WTC11 (cell line): ENCODE results near the gene CPN1. TPM values are rescaled to one million over a fixed set of nuclear protein-coding genes. Genes with fewer than 3 reads are reported as not detected.

ENCODE experiments used
- ATAC-seq: fragments of 200-7000 bp; cut with Tn5 transposase; 2 replicates; pipeline ENCODE4 v1.10.0; 2021; ENCODE audit warnings: mild to moderate bottlenecking, moderate library complexity
- CTCF ChIA-PET: fragments of 300-600 bp; sonication (Branson Sonifier 250); formaldehyde crosslinking; loops from one replicate; lab custom pipeline; 2021; ENCODE audit warnings: antibody characterized with exemption; lab: Charles Lee
- POLR2A ChIA-PET: fragments of 350-600 bp; sonication (Branson Sonifier 250); formaldehyde crosslinking; loops from one replicate; lab custom pipeline; 2021; ENCODE audit warnings: antibody characterized with exemption; lab: Charles Lee
- DNase-seq: peaks from one replicate; pipeline ENCODE4 v3.0.0; 2021; ENCODE audit warnings: low spot score
- H3K27ac Mint-ChIP-seq: 2 replicates; pipeline ENCODE4 v1.8.0; 2021; ENCODE audit warnings: mixed read lengths
- H3K27me3 Mint-ChIP-seq: 2 replicates; pipeline ENCODE4 v1.8.0; 2021; ENCODE audit warnings: low read depth, mild to moderate bottlenecking, moderate library complexity, mixed read lengths
- H3K36me3 Mint-ChIP-seq: 2 replicates; pipeline ENCODE4 v1.8.0; 2021; ENCODE audit warnings: mixed read lengths
- H3K4me1 Mint-ChIP-seq: 2 replicates; pipeline ENCODE4 v1.8.0; 2022; ENCODE audit warnings: mixed read lengths
- H3K4me3 Mint-ChIP-seq: 2 replicates; pipeline ENCODE4 v1.8.0; 2021; ENCODE audit warnings: mild to moderate bottlenecking, moderate library complexity, mixed read lengths
- H3K9me3 Mint-ChIP-seq: 2 replicates; pipeline ENCODE4 v1.8.0; 2021; ENCODE audit warnings: mixed read lengths
- AR ChIP-seq: fragments of 250-450 bp; sonication (Bioruptor Pico); IDR thresholded peaks from 2 replicates; pipeline ENCODE4 v1.9.0; 2021; ENCODE audit warnings: mild to moderate bottlenecking
- CTCF ChIP-seq: fragments of 200-600 bp; IDR thresholded peaks from 2 replicates; pipeline ENCODE4 v1.8.0; 2022; ENCODE audit warnings: antibody characterized with exemption
- E2F4 ChIP-seq: sonication (generic); formaldehyde crosslinking; IDR thresholded peaks from 2 replicates; pipeline ENCODE4 v1.8.1; 2022; ENCODE audit warnings: low read depth, mild to moderate bottlenecking, moderate library complexity, missing genetic modification reagents, borderline replicate concordance
- E2F5 ChIP-seq: sonication (generic); formaldehyde crosslinking; IDR thresholded peaks from 2 replicates; pipeline ENCODE4 v1.8.1; 2022; ENCODE audit warnings: mild to moderate bottlenecking, moderate library complexity, missing genetic modification reagents
- ERG ChIP-seq: fragments of 250-450 bp; sonication (Bioruptor Pico); IDR thresholded peaks from 2 replicates; pipeline ENCODE4 v1.8.0; 2021; ENCODE audit warnings: mild to moderate bottlenecking
- ESRRA ChIP-seq: sonication (generic); formaldehyde crosslinking; IDR thresholded peaks from 2 replicates; pipeline ENCODE4 v1.8.1; 2022; ENCODE audit warnings: mild to moderate bottlenecking, missing genetic modification reagents, borderline replicate concordance
- ETV6 ChIP-seq: sonication (generic); formaldehyde crosslinking; IDR thresholded peaks from 2 replicates; pipeline ENCODE4 v1.8.1; 2022; ENCODE audit warnings: mild to moderate bottlenecking, missing genetic modification reagents
- HMGA2 ChIP-seq: fragments of 250-450 bp; sonication (Bioruptor Pico); IDR thresholded peaks from 2 replicates; pipeline ENCODE4 v1.4.0; 2021; ENCODE audit warnings: mild to moderate bottlenecking, moderate library complexity
- HMGXB4 ChIP-seq: sonication (generic); formaldehyde crosslinking; IDR thresholded peaks from 2 replicates; pipeline ENCODE4 v1.8.1; 2023; ENCODE audit warnings: mild to moderate bottlenecking, moderate library complexity, missing genetic modification reagents
- NFATC4 ChIP-seq: fragments of 250-450 bp; sonication (Bioruptor Pico); IDR thresholded peaks from 2 replicates; pipeline ENCODE4 v1.9.0; 2021; ENCODE audit warnings: mild to moderate bottlenecking
- RORB ChIP-seq: fragments of 250-450 bp; sonication (Bioruptor Pico); IDR thresholded peaks from 2 replicates; pipeline ENCODE4 v1.9.0; 2021; ENCODE audit warnings: mild to moderate bottlenecking
- USF1 ChIP-seq: sonication (generic); formaldehyde crosslinking; IDR thresholded peaks from 2 replicates; pipeline ENCODE4 v1.8.0; 2022; ENCODE audit warnings: mild to moderate bottlenecking, missing genetic modification reagents
- ZBTB21 ChIP-seq: sonication (generic); formaldehyde crosslinking; IDR thresholded peaks from 2 replicates; pipeline ENCODE4 v1.8.1; 2023; ENCODE audit warnings: mild to moderate bottlenecking, missing genetic modification reagents, borderline replicate concordance
- ZNF263 ChIP-seq: sonication (generic); formaldehyde crosslinking; IDR thresholded peaks from 2 replicates; pipeline ENCODE4 v1.8.1; 2022; ENCODE audit warnings: low read depth, mild to moderate bottlenecking, moderate library complexity, missing genetic modification reagents
- ZNF512 ChIP-seq: sonication (generic); formaldehyde crosslinking; IDR thresholded peaks from 2 replicates; pipeline ENCODE4 v1.8.1; 2022; ENCODE audit warnings: missing genetic modification reagents, borderline replicate concordance
- total RNA-seq: library from RNA; stranded (reverse); gene quantifications from 3 replicates; pipeline ENCODE4 v1.2.3, GENCODE V29; 2021

CPN1 gene
- total RNA-seq, 1 experiment from 2014 or later: 0.42 TPM

- no peak for TF ChIP-seq ZNF512 (CRISPR knock-in tag)
- TF ChIP-seq E2F4 (CRISPR knock-in tag): no peak
- TF ChIP-seq HMGA2: no peak
- TF ChIP-seq, all 79 proteins: peak for 0
Measured at GRCh38 chr10:100053686-100054460, 27.8 kb downstream of the CPN1 start (continued).

- DNase-seq (peak; percentile 94), ATAC-seq (peak; percentile 93)
- peaks cover 28% of the 10 kb centered on the region for H3K4me1 Mint-ChIP-seq
- CTCF ChIA-PET: interaction anchor here (0.5 to 4.7 kb wide), 54 partner anchors 9 to 1124 kb away, joined by 3 to 53 read pairs (median 4); partner anchors contain the start of gene DNMBP
- POLR2A ChIA-PET: interaction anchor here (1.6 kb wide), 1 partner anchor 132 kb away, joined by 9 read pairs; no protein-coding TSS in a partner anchor
- TF ChIP-seq CTCF: peak; percentile 97
- no peak; the same call in 1 of the 2 replicates for TF ChIP-seq ETV6 (CRISPR knock-in tag)
- TF ChIP-seq HMGXB4 (CRISPR knock-in tag): 0 out of 2 replicates have a peak, but pooled peaks have one; percentile 47
- peak; percentile 64; the same call in 1 of the 2 replicates for TF ChIP-seq ZNF263 (CRISPR knock-in tag)
- H3K4me3 Mint-ChIP-seq: no peak overlapping the region
- H3K27ac Mint-ChIP-seq: peak overlapping the region; percentile 80
- H3K9me3 Mint-ChIP-seq: no peaks in the 10 kb centered on the region
- no peaks in the 10 kb centered on the region for H3K27me3 Mint-ChIP-seq
- no peaks in the 10 kb centered on the region for H3K36me3 Mint-ChIP-seq
Measured at GRCh38 chr10:100046021-100046486, 35.6 kb downstream of the CPN1 start.

GRCh38 chr10:100045592-100045991, 36.1 kb downstream of the CPN1 start:
- Mint-ChIP-seq H3K27ac (peak overlapping the region; percentile 80), H3K4me3 (no peak overlapping the region), H3K36me3 (no peaks in the 10 kb centered on the region), H3K4me1 (peaks cover 28% of the 10 kb centered on the region), H3K9me3 (no peaks in the 10 kb centered on the region), H3K27me3 (no peaks in the 10 kb centered on the region)
- ChIA-PET CTCF (interaction anchor here (0.5 to 4.7 kb wide), 54 partner anchors 8 to 1124 kb away, joined by 3 to 53 read pairs (median 4); partner anchors contain the start of gene DNMBP), POLR2A (interaction anchor here (1.6 kb wide), 1 partner anchor 132 kb away, joined by 9 read pairs; no protein-coding TSS in a partner anchor)
- ATAC-seq (0 out of 2 replicates have a peak, but pooled peaks have one; percentile 12), DNase-seq (no peak)
- TF ChIP-seq ERG (no peak), CTCF (no peak), ESRRA (no peak), E2F5 (no peak), USF1 (CRISPR knock-in tag) (no peak), RORB (CRISPR knock-in tag) (no peak), ZBTB21 (no peak), HMGA2 (no peak), NFATC4 (CRISPR knock-in tag) (no peak), AR (CRISPR knock-in tag) (no peak)
